ENCODE results near the gene KIF3B. TPM values are rescaled to one million over a fixed set of nuclear protein-coding genes. Genes with fewer than 3 reads are reported as not detected.

Gene KIF3B
- total and polyA plus RNA-seq, 2 of the 13 experiments (the other 11 are each of a cell fraction or from before 2014, with no cell fraction given): 23.6 to 28.8 TPM

- no peak for TF ChIP-seq TCF7L2 (IDR thresholded peaks at IDR 0.05; ENCODE audit: low read depth, low read length)
- TF ChIP-seq ZNF639 (CRISPR knock-in tag; conservative IDR thresholded peaks at IDR 0.05): no peak
- TF ChIP-seq NAIF1 (CRISPR knock-in tag; IDR thresholded peaks at IDR 0.05; ENCODE audit: borderline replicate concordance): no peak
- no peak for TF ChIP-seq BCLAF1 (IDR thresholded peaks at IDR 0.05)
- TF ChIP-seq JUNB (CRISPR knock-in tag; IDR thresholded peaks at IDR 0.05; ENCODE audit: borderline replicate concordance): no peak
- no peak for TF ChIP-seq ZEB1 (IDR thresholded peaks at IDR 0.05; ENCODE audit: insufficient replicate concordance, low read depth)
- peak; percentile 20; the same call in 1 of the 2 replicates for TF ChIP-seq ELF1 (CRISPR knock-in tag; IDR thresholded peaks at IDR 0.05)
- TF ChIP-seq ZNF597 (CRISPR knock-in tag; IDR thresholded peaks at IDR 0.05): no peak
- TF ChIP-seq ETS1 (CRISPR knock-in tag; IDR thresholded peaks at IDR 0.05): no peak
- no peak for TF ChIP-seq SIN3A (IDR thresholded peaks at IDR 0.05; ENCODE audit: borderline replicate concordance, low read depth, low read length)
- TF ChIP-seq SKIL (CRISPR knock-in tag; IDR thresholded peaks at IDR 0.05; ENCODE audit: borderline replicate concordance): no peak
- no peak for TF ChIP-seq HDAC6 (IDR thresholded peaks at IDR 0.05; ENCODE audit: low read depth, low read length)
- no peak for TF ChIP-seq ZC3H13 (CRISPR knock-in tag; IDR thresholded peaks at IDR 0.05)
- no peak for TF ChIP-seq KDM4B (CRISPR knock-in tag; IDR thresholded peaks at IDR 0.05)
- TF ChIP-seq SP4 (CRISPR knock-in tag; IDR thresholded peaks at IDR 0.05): no peak
Observed at GRCh38 chr20:32327087-32327681, 49.7 kb downstream of the KIF3B start (continued).
